Sigmoid colon (tissue), 4 donors: ENCODE data around the gene TCF7L1.

Experiments used
- EP300 ChIP-seq, 4 donors: sonication (generic); formaldehyde crosslinking; IDR thresholded peaks; one replicate each; pipeline ENCODE4 v1.6.1; 2017; ENCODE audit warnings: antibody characterized with exemption in 4 of 4
- POLR2A ChIP-seq, 2 donors: fragments of 450-650 bp; IDR thresholded peaks; one replicate each; pipeline ENCODE4 v1.6.1; 2016; ENCODE audit warnings: antibody characterized with exemption in 2 of 2, mild to moderate bottlenecking in 2 of 2, moderate library complexity in 2 of 2
- TF ChIP-seq, protein P1 (sequence below), 4 experiments: fragments of 450-650 bp in 3 of 4; fragments of 200-600 bp in 1 of 4; IDR thresholded peaks; one replicate each; pipeline ENCODE4 v1.5.1; 2016 to 2019; ENCODE audit warnings: antibody characterized with exemption in 4 of 4, mild to moderate bottlenecking in 3 of 4, moderate library complexity in 2 of 4

DNA sequence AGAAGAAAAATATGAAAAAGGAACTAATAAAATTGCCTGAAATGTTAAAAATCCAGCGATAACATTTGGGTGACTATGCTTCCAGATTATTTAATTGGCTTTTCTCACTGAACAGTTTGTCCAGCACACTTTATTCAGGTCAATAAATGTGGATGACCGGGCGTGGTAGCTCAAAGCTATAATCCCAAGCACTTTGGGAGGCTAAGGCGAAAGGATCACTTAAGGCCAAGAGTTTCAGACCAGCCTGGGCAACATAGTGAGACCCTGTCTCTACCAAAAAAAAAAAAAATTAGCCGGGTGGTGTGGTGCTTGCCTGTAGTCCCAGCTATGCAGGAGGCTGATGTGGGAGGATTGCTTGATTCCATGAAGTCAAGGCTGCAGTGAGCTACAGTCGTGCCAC lies 139.2 kb downstream of the TCF7L1 start:
- TF ChIP-seq EP300 (IDR thresholded peaks at IDR 0.05): no peak
- TF ChIP-seq, protein P1, sequence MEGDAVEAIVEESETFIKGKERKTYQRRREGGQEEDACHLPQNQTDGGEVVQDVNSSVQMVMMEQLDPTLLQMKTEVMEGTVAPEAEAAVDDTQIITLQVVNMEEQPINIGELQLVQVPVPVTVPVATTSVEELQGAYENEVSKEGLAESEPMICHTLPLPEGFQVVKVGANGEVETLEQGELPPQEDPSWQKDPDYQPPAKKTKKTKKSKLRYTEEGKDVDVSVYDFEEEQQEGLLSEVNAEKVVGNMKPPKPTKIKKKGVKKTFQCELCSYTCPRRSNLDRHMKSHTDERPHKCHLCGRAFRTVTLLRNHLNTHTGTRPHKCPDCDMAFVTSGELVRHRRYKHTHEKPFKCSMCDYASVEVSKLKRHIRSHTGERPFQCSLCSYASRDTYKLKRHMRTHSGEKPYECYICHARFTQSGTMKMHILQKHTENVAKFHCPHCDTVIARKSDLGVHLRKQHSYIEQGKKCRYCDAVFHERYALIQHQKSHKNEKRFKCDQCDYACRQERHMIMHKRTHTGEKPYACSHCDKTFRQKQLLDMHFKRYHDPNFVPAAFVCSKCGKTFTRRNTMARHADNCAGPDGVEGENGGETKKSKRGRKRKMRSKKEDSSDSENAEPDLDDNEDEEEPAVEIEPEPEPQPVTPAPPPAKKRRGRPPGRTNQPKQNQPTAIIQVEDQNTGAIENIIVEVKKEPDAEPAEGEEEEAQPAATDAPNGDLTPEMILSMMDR (IDR thresholded peaks at IDR 0.05): no peak
- TF ChIP-seq POLR2A (IDR thresholded peaks at IDR 0.05): no peak
